HG02970 (cell line): Measurements from ENCODE around the gene RAD51.
A peak's percentile ranks its signal among the peaks of the same experiment; 100 is the strongest.

Experiments used
- ATAC-seq: cut with Tn5 transposase; IDR thresholded peaks from one replicate; pipeline ENCODE4 v1.9.1; 2021; ENCODE audit warnings: mild to moderate bottlenecking, moderate library complexity, moderate number of reproducible peaks; ENCODE audit not compliant: unreplicated experiment, low FRiP score

Gene RAD51

GRCh38 chr15:40721701-40722100 is 26.7 kb downstream of the RAD51 start:
- ATAC-seq: no peak

GRCh38 chr15:40722354-40722753 is 27.4 kb downstream of the RAD51 start:
- ATAC-seq: no peak

GRCh38 chr15:40722934-40723333 is 28.0 kb downstream of the RAD51 start:
- no peak for ATAC-seq

DNA sequence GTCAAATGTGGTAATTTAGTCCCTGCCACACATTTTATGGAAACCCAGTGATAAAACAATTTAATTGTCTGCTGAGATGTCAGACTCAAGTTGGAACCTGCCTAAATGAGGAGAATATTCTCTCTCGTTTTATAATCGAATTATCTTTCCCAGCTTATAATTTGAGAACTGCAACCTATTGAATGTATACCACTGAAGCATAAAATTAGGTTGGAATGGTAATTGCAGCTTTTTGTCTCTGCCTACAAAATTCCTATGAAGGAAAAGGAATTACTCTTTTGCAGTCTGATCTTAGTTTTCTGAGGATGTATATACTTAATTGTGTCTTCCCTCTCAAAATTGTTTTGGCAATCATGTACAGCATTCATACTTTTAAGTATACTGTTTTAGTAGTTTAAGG is 28.9 kb downstream of the RAD51 start:
- ATAC-seq: no peak

GRCh38 chr15:40731034-40731433 is 36.1 kb downstream of the RAD51 start:
- ATAC-seq: no peak

- ATAC-seq: no peak
Measured at GRCh38 chr15:40736575-40736974, 41.6 kb downstream of the RAD51 start.

- ATAC-seq: no peak
Measured at GRCh38 chr15:40737048-40737447, 42.1 kb downstream of the RAD51 start.

GRCh38 chr15:40739047-40739446 is 44.1 kb downstream of the RAD51 start:
- ATAC-seq: no peak

GRCh38 chr15:40739854-40740253 is 44.9 kb downstream of the RAD51 start:
- no peak for ATAC-seq

- no peak for ATAC-seq
Measured at GRCh38 chr15:40743485-40743901, 48.5 kb downstream of the RAD51 start.

DNA sequence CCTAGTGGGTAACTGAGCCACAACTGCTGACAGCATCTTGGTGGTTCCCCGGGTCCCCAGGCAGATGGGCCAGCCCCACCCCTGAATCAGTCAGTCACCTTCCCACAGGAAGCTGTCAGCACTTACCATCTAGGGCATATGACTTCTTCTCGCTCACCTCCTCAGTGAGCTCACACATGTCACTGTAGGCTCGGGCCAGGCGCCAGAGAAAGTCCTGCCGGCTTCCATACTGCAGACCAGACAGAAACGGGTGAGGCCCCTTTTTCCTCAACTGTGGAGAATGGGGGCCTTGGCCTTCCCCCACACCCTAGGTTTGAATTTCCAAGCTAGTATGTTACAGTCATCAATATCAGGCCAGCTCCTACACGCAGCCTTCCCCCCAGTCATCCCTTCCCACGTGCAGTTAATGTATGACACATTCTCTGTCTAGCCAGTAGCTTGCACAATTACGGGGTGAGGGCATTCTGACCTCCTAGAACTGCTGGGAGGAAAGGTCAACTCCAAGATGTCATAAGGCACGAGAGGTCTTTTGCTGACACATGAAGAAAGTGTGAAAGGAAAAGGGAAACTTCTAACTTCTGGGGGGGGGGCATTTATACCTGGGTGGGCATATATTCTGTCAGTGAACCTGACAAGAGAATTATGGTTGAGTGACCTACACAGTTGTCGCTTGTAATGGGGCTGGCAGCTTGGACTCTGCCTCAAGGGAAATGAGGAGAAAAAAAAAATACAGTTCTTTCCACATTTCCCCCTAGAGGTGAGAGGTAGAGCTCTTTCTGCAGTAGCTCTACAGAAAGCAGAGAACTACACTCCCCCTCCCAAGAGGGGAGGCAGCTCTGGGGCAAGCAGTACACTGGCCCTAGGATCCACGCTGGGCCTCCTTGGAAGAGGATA is 49.2 kb downstream of the RAD51 start:
- no peak for ATAC-seq

DNA sequence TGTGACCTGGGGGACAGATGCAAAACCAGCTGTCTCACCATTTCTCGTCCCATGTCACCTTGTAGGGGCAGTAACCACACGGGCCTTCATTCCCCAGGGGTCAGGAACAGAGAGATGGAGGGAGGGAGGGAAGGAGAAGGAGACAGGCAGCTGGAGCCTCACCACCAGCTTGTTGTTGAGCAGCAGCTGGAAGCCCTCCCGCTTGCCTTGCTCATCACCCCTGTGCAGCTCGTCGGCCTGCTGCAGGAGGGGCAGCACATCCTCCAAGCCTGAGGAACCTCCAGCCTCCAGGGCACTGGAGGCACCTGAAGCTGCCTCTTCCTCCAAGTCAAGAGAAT is 49.8 kb downstream of the RAD51 start:
- no peak for ATAC-seq

DNA sequence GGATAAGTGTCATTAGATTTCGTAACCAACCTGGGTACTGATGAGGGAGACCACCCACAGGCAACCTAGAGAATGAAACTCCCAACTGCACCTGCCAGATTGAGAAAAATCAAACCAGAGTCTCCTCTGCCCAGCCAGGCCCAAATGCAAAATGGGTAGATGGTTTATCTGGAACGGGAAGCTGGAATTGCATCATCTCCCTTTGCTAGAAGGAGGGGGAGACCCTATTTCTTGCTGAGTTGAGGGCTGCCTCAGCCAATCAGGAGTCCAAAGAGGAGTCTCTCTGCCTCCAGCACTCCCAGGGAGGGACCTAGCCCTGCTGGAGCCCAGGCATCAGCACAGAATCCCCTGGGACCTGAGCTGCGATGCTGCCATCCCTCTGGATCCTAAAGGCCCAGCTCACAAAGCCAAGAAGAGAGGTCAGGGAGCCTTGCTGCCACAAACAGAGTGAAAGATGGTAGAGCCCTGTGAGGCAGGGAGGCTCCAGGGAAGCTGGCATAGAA is 52.0 kb downstream of the RAD51 start:
- no peak for ATAC-seq

DNA sequence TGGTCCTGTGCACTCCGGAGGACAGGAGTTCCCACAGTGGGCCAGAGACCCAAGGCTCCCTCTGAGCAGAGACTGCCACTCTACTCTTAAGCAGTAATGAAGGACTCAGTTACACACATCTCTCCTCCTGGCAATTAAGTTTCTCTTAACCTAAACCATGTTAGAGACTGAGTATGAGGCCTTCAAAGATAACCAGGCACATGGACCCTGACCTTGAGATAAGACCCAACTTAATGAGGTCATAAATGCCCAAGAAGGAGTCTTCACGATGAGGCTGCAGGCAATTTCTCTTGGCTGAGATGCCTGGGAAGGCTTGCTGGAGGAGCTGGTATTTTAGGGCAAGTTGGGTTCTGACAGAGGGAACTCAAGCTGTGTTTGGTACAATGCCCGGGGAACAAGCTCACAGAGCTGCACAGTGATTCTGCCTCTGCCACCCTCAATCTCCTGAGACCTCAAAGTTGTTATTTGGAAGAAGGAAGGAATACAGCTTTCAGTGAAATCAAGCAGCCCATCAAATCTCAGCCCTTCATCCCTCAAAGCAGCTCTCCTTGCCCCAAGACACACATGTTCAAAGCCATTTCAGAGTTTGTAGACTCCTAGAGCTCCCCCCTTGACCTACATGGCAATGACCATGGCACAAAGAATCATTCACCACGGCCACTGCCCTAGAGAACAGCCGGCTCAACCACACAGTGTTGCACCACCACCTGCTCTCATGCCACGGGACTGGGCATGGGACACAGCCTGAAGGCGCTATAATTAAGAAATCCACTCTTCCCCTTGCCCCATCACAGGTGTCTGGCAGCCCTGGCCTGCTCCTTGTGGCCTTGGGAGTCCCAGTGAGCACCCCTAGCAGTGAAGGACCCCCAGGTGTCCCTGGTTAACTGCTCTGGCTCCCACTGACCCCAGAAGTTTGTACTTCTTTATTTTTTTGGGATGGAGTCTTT is 53.0 kb downstream of the RAD51 start:
- ATAC-seq: no peak

- no peak for ATAC-seq
Measured at GRCh38 chr15:40749151-40749630, 54.2 kb downstream of the RAD51 start.

- ATAC-seq: no peak
Measured at GRCh38 chr15:40750885-40751284, 55.9 kb downstream of the RAD51 start.

DNA sequence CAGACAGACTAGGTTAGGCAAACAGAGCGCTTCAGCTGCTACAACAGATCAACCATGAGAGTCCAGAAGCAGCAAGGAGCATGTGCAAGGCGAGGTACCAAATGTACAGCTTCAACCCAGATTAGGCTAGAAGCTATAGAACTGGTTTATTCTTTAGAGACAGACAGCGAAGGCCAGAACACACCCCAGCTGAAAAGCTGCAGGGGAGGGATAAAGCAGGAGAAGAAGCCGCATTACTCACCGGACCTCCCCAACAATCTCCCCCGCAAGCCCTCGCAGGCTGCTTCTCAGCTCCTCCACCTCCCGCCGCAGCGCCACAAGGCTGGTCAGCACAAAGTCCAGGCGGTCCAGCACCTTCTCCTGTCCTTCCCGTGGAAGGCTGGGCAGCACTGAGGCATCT is 56.8 kb downstream of the RAD51 start:
- ATAC-seq: no peak

- no peak for ATAC-seq
Measured at GRCh38 chr15:40754574-40754882, 59.6 kb downstream of the RAD51 start.

GRCh38 chr15:40754883-40755811 is 60.2 kb downstream of the RAD51 start, which contains the start of gene RMDN3:
Gene RMDN3, minus strand, starts transcription at chr15:40755254. Its CDS starts 471 bp downstream, at chr15:40754783.
- ATAC-seq: peak; percentile 87

DNA sequence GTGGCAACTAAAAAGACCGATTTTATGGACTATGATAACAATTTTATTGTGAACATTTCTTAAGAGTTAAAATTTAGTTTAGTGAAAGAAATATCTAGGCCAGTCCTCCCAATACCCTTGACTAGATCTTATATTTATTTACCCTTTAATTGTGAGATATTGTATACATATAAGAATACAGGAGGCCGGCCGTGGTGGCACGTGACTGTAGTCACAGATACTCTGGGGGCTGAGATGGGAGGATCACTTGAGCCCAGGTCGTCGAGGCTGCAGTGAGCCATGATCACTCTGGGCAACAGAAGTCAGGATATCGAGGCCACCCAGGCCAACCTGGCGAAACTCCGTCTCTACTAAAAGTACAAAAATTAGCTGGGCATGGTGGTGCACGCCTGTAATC is 60.8 kb downstream of the RAD51 start:
- ATAC-seq: no peak
